Left lung (tissue), 10 donors: ENCODE measurements around the gene SPRYD3. TPM values are rescaled to one million over a fixed set of nuclear protein-coding genes. Genes with fewer than 3 reads are reported as not detected.

Experiments
- ATAC-seq: fragments of 200-7000 bp; cut with Tn5 transposase; one replicate; pipeline ENCODE4 v1.9.1; 2020; ENCODE audit warnings: moderate library complexity
- DNase-seq, 4 donors: peaks; one replicate each; pipeline ENCODE4 v3.0.0-alpha.2; 2013 to 2020
- H3K27ac ChIP-seq, 2 donors: fragments of 200-600 bp; sonication (generic) in 1 of 2; one replicate each; pipeline versions ENCODE4 v1.5.0 to v1.8.0; 2020 to 2021
- H3K27me3 ChIP-seq, 2 donors: fragments of 200-600 bp; sonication (generic) in 1 of 2; one replicate each; pipeline versions ENCODE4 v1.5.0 to v1.8.0; 2020 to 2021
- H3K36me3 ChIP-seq, 2 donors: fragments of 200-600 bp; sonication (generic) in 1 of 2; one replicate each; pipeline versions ENCODE4 v1.5.0 to v1.8.0; 2020 to 2021
- H3K4me1 ChIP-seq, 2 donors: fragments of 200-600 bp; one replicate each; pipeline ENCODE4 v1.8.0; 2021
- H3K4me3 ChIP-seq, 2 donors: fragments of 200-600 bp; sonication (generic) in 1 of 2; one replicate each; pipeline versions ENCODE4 v1.5.0 to v1.8.0; 2020 to 2021; ENCODE audit warnings: mild to moderate bottlenecking in 1 of 2
- H3K9me3 ChIP-seq, 2 donors: fragments of 200-600 bp; sonication (generic) in 1 of 2; one replicate each; pipeline versions ENCODE4 v1.5.0 to v1.8.0; 2020 to 2021
- intact Hi-C, 2 donors: fragments of 100-400 bp; cut with DNase I; formaldehyde crosslinking; loops; one replicate each; pipeline versions ENCODE4 v1.11.2 to v1.14.2; 2022
- polyA plus RNA-seq, 6 donors: library from polyadenylated mRNA; unstranded; fragments of 120-200 nt; gene quantifications; one replicate each; pipeline ENCODE4 v1.2.1, GENCODE V29; 2013; ENCODE audit not compliant: insufficient read length in 6 of 6
- total RNA-seq, 2 donors: library from RNA; stranded (reverse); fragmentation: NEBNext Ultra II Directional; extraction: Animal tissue kit (Norgen Biotek cat#: 25700); gene quantifications; one replicate each; pipeline ENCODE4 v1.2.1, GENCODE V29; 2021
- TF ChIP-seq, protein P1 (sequence below), 2 donors: fragments of 200-600 bp; sonication (generic) in 1 of 2; IDR thresholded peaks; one replicate each; pipeline versions ENCODE4 v1.5.0 to v1.8.0; 2021; ENCODE audit warnings: antibody characterized with exemption in 2 of 2
- donor health status: DM: no; HTN: yes; CAD: no.
- donor health status: DM: no; HTN: no; CAD: no.

Gene SPRYD3
- total and polyA plus RNA-seq, 8 donors = 14.2 to 41.4 (median 18.1) TPM

DNA sequence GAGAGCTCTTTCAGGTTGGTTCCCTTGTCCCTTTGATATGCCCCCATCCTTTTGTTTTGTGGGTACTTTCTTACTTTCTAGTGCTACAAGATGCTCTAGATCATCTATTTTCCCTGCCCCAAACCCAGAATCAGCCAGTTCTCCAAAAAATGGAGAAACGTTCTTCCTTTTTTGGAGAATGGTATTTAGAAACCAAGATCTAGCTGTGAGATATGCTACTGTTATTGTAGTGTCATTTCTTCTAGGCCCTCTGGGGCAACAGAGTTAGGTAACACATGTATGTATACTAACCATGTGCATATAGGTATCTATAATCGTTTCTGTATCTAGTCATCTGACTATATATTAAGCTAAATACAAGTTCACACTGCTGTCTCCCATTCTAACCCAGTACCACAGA lies 11.4 kb upstream of the SPRYD3 start:
- no peaks in the 10 kb centered on the region for H3K36me3 ChIP-seq
- no peaks in the 10 kb centered on the region for H3K27me3 ChIP-seq
- no peak for DNase-seq
- intact Hi-C loops = no loop called here
- no peak for ATAC-seq
- H3K9me3 ChIP-seq = no peaks in the 10 kb centered on the region
- H3K4me3 ChIP-seq = no peak overlapping the region
- TF ChIP-seq, protein P1, sequence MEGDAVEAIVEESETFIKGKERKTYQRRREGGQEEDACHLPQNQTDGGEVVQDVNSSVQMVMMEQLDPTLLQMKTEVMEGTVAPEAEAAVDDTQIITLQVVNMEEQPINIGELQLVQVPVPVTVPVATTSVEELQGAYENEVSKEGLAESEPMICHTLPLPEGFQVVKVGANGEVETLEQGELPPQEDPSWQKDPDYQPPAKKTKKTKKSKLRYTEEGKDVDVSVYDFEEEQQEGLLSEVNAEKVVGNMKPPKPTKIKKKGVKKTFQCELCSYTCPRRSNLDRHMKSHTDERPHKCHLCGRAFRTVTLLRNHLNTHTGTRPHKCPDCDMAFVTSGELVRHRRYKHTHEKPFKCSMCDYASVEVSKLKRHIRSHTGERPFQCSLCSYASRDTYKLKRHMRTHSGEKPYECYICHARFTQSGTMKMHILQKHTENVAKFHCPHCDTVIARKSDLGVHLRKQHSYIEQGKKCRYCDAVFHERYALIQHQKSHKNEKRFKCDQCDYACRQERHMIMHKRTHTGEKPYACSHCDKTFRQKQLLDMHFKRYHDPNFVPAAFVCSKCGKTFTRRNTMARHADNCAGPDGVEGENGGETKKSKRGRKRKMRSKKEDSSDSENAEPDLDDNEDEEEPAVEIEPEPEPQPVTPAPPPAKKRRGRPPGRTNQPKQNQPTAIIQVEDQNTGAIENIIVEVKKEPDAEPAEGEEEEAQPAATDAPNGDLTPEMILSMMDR (IDR thresholded peaks at IDR 0.05) = no peak
- peaks cover 0 to 3% of the 10 kb centered on the region in 2 donors for H3K4me1 ChIP-seq
- H3K27ac ChIP-seq = no peak overlapping the region

DNA sequence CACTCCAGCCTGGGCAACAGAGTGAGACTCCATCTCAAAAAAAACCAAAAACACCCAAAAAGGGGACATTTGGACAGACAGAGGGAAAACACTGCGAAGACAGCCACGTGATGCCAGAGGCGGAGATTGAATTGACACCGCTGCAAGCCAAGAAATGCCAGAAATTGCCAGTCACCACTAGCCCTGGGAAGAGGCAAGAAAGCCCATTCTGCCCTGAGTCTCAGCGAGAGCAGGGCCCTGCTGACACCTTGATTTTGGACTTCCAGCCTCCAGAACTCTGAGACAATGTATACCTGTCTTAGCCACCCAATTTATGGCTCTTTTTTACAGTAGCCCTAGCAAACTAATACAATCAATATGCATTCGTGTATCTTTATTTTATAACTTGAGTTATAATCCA lies 10.9 kb upstream of the SPRYD3 start:
- H3K27ac ChIP-seq = no peak overlapping the region
- H3K9me3 ChIP-seq = no peaks in the 10 kb centered on the region
- no peak for DNase-seq
- H3K27me3 ChIP-seq = no peaks in the 10 kb centered on the region
- no peaks in the 10 kb centered on the region for H3K36me3 ChIP-seq
- TF ChIP-seq, protein P1 (IDR thresholded peaks at IDR 0.05) = no peak
- no peak for ATAC-seq
- intact Hi-C loops = no loop called here
- H3K4me3 ChIP-seq = no peak overlapping the region
- H3K4me1 ChIP-seq = peaks cover 0 to 3% of the 10 kb centered on the region in 2 donors

DNA sequence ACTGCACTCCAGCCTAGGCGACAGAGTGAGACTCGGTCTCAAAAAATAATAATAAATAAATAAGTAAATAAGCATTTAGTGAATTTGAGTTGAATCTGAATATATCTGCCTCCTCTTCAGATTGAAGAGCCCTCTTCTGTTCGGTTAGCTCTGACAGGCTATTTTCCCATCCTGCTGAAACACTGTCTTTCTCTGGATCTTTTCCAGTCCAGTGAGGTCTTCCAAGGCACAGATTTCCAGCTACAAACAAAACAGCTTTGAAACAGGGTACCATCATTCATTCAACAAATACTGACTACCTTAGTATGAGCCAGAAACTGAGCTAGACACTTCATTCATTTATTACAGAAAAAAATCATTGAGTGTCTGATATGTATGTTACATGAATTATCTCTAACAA lies 7.2 kb upstream of the SPRYD3 start:
- Histone ChIP-seq H3K27ac (no peak overlapping the region), H3K4me1 (no peaks in the 10 kb centered on the region), H3K9me3 (no peaks in the 10 kb centered on the region), H3K27me3 (no peaks in the 10 kb centered on the region), H3K36me3 (no peaks in the 10 kb centered on the region), H3K4me3 (no peak overlapping the region)
- intact Hi-C loops = no loop called here
- DNase-seq (no peak), ATAC-seq (no peak)
- TF ChIP-seq, protein P1 (IDR thresholded peaks at IDR 0.05) = no peak

DNA sequence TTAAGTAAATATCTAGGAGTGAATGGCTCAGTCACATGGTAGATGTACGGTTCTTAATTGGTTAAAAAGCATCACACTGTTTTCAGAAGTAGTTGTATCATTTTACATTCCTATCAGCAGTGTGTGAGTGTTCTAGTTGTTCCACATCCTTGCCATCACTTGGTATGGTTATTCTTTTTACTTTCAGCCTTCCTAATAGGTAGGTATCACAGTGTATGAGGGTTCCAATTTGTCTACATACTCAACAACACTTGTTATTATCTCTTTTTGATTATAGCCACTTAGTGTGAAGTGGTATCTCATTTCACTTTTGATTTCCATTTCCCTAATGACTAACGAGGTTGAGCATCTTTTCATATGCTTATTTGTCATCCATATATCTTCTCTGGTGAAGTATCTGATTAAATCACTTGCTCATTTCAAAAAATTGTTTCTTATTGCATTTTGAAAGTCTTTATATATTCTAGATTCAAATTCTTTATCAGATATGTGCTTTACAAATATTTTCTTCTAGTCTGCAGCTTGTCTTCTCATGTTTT lies 3.5 kb upstream of the SPRYD3 start:
- H3K27ac ChIP-seq = no peak overlapping the region
- intact Hi-C loops = no loop called here
- no peak for ATAC-seq
- TF ChIP-seq, protein P1 (IDR thresholded peaks at IDR 0.05) = no peak
- no peak for DNase-seq
- no peaks in the 10 kb centered on the region for H3K36me3 ChIP-seq
- no peaks in the 10 kb centered on the region for H3K27me3 ChIP-seq
- no peaks in the 10 kb centered on the region for H3K9me3 ChIP-seq
- peaks cover 12 to 22% of the 10 kb centered on the region in 2 donors for H3K4me1 ChIP-seq
- H3K4me3 ChIP-seq = no peak overlapping the region

DNA sequence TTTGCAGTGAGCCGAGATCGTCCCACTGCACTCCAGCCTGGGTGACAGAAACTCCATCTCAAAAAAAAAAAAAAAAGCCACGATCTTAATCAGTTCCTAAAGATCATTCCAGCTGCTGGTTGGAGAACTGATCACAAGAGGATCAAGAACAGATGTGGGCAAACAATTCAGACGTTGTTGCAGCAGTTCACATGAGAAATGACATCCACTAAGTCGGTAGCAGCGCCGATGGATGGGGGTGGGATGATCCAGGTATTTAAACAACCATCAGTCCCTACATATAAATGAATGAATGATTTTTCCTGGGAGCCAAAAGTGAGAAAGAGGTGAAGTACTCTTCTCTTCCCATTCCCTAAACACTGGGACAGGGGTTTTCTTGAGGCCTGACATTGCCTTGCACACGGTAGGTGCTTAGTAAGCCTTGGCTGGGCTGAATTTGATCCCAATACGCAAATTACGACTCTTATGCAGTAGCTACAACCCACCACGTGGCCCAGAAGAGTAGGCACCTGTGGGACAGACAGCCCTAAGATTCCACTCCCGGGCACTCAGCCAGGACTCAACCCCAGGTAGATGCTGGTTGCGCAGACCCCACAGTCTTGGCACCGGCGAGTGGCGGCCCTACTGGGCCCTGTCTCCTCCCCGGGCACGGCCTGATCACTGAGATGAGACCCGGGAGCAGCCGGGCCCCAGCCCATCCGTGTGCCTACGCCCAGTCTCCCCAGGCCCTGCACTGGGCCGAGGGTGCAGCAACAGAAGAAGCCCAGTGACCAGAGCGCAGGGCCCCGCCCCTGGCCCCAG lies 565 bp downstream of the SPRYD3 start:
- TF ChIP-seq, protein P1 (IDR thresholded peaks at IDR 0.05) = no peak
- Histone ChIP-seq H3K4me1 (peaks cover 15 to 55% of the 10 kb centered on the region in 2 donors), H3K36me3 (peaks cover 0 to 32% of the 10 kb centered on the region in 2 donors), H3K27me3 (no peaks in the 10 kb centered on the region), H3K4me3 (peak overlapping the region; percentile 75 to 78), H3K9me3 (no peaks in the 10 kb centered on the region), H3K27ac (peak overlapping the region; percentile 94 to 95)
- intact Hi-C loops = no loop called here
- ATAC-seq = peak; percentile 16
- peak in 1 of 4 donors; percentile 21 for DNase-seq
